Transverse colon (tissue), 4 donors: ENCODE data around the gene SALL2.

Experiments used
- CTCF ChIP-seq, 5 experiments: fragments of 200-600 bp in 3 of 5; fragments of 450-650 bp in 2 of 5; sonication (generic) in 3 of 5; IDR thresholded peaks; 1 replicate in 2 of 5; 2 replicates in 3 of 5; pipeline ENCODE4 v1.5.1; 2016 to 2017; ENCODE audit warnings: antibody characterized with exemption in 5 of 5, inconsistent platforms in 3 of 5, mild to moderate bottlenecking in 2 of 5, moderate library complexity in 1 of 5
- EP300 ChIP-seq: sonication (generic); formaldehyde crosslinking; IDR thresholded peaks from one replicate; pipeline ENCODE4 v1.6.1; 2017; ENCODE audit warnings: antibody characterized with exemption, low read depth
- POLR2A ChIP-seq: fragments of 450-650 bp; IDR thresholded peaks from one replicate; pipeline ENCODE4 v1.6.1; 2016; ENCODE audit warnings: antibody characterized with exemption, mild to moderate bottlenecking, moderate library complexity
- POLR2AphosphoS5 ChIP-seq, 3 donors: sonication (generic); formaldehyde crosslinking; IDR thresholded peaks; one replicate each; pipeline ENCODE4 v1.6.1; 2016; ENCODE audit warnings: antibody characterized with exemption in 3 of 3

- TF ChIP-seq CTCF (IDR thresholded peaks at IDR 0.05) (no peak), POLR2A (no peak), EP300 (no peak), POLR2AphosphoS5 (IDR thresholded peaks at IDR 0.05) (no peak)
These were observed 2.5 kb upstream of the SALL2 start for GRCh38 chr14:21528381-21529348.
